K562 (cell line): ENCODE results near the gene MDC1. TPM values are rescaled to one million over a fixed set of nuclear protein-coding genes. Genes with fewer than 3 reads are reported as not detected.
A peak's percentile ranks its signal among the peaks of the same experiment; 100 is the strongest.

Experiments
- CXXC5 ChIP-seq: fragments of 250-450 bp; sonication (Bioruptor Pico); IDR thresholded peaks from 2 replicates; pipeline ENCODE4 v1.8.0; 2022; ENCODE audit warnings: inconsistent platforms, mild to moderate bottlenecking, moderate library complexity
- EGR1 ChIP-seq: fragments of 450-650 bp; conservative IDR thresholded peaks from 2 replicates; pipeline ENCODE4 v1.6.1; 2017; ENCODE audit warnings: mild to moderate bottlenecking
- GATAD2B ChIP-seq: fragments of 450-650 bp; IDR thresholded peaks from 2 replicates; pipeline ENCODE4 v1.6.1; 2017; ENCODE audit warnings: mild to moderate bottlenecking, borderline replicate concordance
- JUN ChIP-seq, 2 experiments: sonication (generic) in 1 of 2; formaldehyde crosslinking in 1 of 2; IDR thresholded peaks; 2 replicates each; pipeline versions ENCODE4 v1.6.1 to v1.8.0; 2012 to 2022; ENCODE audit warnings: borderline replicate concordance in 2 of 2, mild to moderate bottlenecking in 2 of 2, improper control_type of control experiment in 1 of 2, low read depth in 1 of 2, low read length in 1 of 2, missing genetic modification reagents in 1 of 2
- MIER1 ChIP-seq: fragments of 450-650 bp; IDR thresholded peaks from 2 replicates; pipeline ENCODE4 v1.6.1; 2016; ENCODE audit warnings: antibody characterized with exemption, mild to moderate bottlenecking, low read depth
- PHF20 ChIP-seq: fragments of 450-650 bp; IDR thresholded peaks from 2 replicates; pipeline ENCODE4 v1.6.1; 2018; ENCODE audit not compliant: partially characterized antibody
- SP1 ChIP-seq: sonication (generic); formaldehyde crosslinking; IDR thresholded peaks from 2 replicates; pipeline ENCODE4 v1.8.1; 2022; ENCODE audit warnings: mild to moderate bottlenecking, missing genetic modification reagents
- STAT5A ChIP-seq: IDR thresholded peaks from 2 replicates; pipeline ENCODE4 v1.6.1; 2012; ENCODE audit warnings: low read length, inconsistent platforms, borderline replicate concordance
- TCF3 ChIP-seq: sonication (generic); formaldehyde crosslinking; IDR thresholded peaks from 2 replicates; pipeline ENCODE4 v1.4.0; 2020; ENCODE audit warnings: mild to moderate bottlenecking, missing genetic modification reagents
- U2AF2 ChIP-seq: fragments of 200-400 bp; formaldehyde crosslinking; optimal IDR thresholded peaks from 2 replicates; pipeline ENCODE3; 2017; ENCODE audit warnings: low read depth, mild to moderate bottlenecking, low read length
- ZFX ChIP-seq: sonication (generic); formaldehyde crosslinking; IDR thresholded peaks from 2 replicates; pipeline ENCODE4 v1.8.0; 2022; ENCODE audit warnings: mild to moderate bottlenecking, missing genetic modification reagents, moderate library complexity
- ZNF197 ChIP-seq: fragments of 200-800 bp; sonication (Bioruptor generic); IDR thresholded peaks from 2 replicates; pipeline ENCODE4 v1.6.1; 2016; ENCODE audit warnings: low read depth, missing genetic modification characterization, missing compliant biosample characterization
- ZNF24 ChIP-seq: fragments of 450-650 bp; IDR thresholded peaks from 2 replicates; pipeline ENCODE4 v1.6.1; 2016
- ZNF707 ChIP-seq: fragments of 250-450 bp; sonication (Bioruptor Pico); conservative IDR thresholded peaks from 2 replicates; pipeline ENCODE4 v1.8.0; 2022; ENCODE audit warnings: inconsistent platforms, mild to moderate bottlenecking, moderate library complexity
- polyA plus RNA-seq, 8 experiments: library from polyadenylated mRNA; depleted of rRNA in 4 of 8; stranded (reverse) in 5 of 8; unstranded in 3 of 8; fragments of >200 nt; fragmentation: Nextera tagmentation in 2 of 8; fragmentation: Illumina TruSeq in 1 of 8; extraction: Ambion mirVana in 2 of 8; extraction: Trizol in 1 of 8; gene quantifications; 2 replicates each; pipeline versions ENCODE4 v1.2.1 to v1.2.3, GENCODE V29; 2011 to 2014; ENCODE audit warnings: inconsistent platforms in 1 of 8, missing spikeins in 1 of 8
- total RNA-seq, 7 experiments: library from RNA; depleted of rRNA in 6 of 7; stranded (reverse); fragments of >200 nt in 6 of 7; fragmentation: Illumina TruSeq in 2 of 7; extraction: Trizol in 2 of 7; gene quantifications; 2 replicates each; pipeline versions ENCODE4 v1.2.1 to v1.2.3, GENCODE V29; 2011 to 2021; ENCODE audit warnings: low replicate concordance in 1 of 7
- TF ChIP-seq, protein P1 (sequence below): fragments of 450-650 bp; formaldehyde crosslinking; IDR thresholded peaks from 2 replicates; pipeline ENCODE4 v1.4.0; 2020; ENCODE audit warnings: mild to moderate bottlenecking, moderate library complexity
- TF ChIP-seq, protein P2 (sequence below): sonication (generic); formaldehyde crosslinking; IDR thresholded peaks from 2 replicates; pipeline ENCODE4 v1.5.0; 2020; ENCODE audit warnings: missing genetic modification reagents
- TF ChIP-seq, protein P3 (sequence below): fragments of 450-650 bp; IDR thresholded peaks from 2 replicates; pipeline ENCODE4 v1.6.1; 2014; ENCODE audit warnings: low read depth, mild to moderate bottlenecking, moderate library complexity, borderline replicate concordance
- TF ChIP-seq, protein P4 (sequence below): fragments of 250-450 bp; sonication (Bioruptor Pico); IDR thresholded peaks from 2 replicates; pipeline ENCODE4 v1.4.0; 2020

The MDC1 gene
- total and polyA plus RNA-seq, 9 of the 15 experiments (the other 6 are each of a cell fraction or from before 2014, with no cell fraction given): 8.2 to 114 (median 20.0) TPM

DNA sequence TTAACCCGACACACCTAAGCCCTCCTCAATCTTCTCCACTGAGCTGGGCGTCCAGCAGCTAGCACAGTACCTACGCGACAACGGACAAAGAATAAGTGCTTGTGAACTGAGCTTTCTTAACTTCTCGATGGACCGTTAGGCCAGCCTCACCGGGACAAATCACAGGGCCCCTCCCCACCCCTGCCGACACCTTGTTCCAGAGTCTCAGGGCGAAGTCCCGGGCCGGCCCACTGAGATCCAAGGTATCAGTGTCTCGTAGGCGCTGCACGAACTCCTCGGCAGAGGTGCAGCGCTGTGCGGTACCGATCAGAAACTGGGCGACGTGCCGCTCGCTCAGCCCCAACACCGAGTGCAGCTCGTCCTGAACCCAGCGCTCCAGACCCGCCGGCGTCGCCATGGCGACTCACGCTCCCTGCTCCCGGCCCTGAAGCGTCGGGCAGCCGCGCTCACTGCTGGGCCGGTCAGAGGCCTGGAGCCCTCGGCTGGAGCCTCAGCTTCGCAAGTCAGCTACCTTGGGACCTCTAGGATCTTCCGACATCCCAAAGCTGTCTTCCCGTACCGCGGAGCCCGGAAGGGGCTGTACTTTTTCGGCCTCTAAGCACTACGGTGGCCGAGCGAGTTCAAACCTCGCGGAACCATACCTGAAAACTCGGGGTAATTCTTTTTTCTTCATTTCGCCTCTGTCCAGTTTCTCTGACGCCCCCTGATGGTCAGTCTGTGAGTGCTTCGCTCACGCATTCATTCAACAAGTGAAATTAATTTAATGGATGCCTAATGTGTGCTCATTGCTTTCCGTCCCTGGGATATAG lies 44.4 kb downstream of the MDC1 start, which contains the start of gene DHX16 (continued):
- TF ChIP-seq, protein P1, sequence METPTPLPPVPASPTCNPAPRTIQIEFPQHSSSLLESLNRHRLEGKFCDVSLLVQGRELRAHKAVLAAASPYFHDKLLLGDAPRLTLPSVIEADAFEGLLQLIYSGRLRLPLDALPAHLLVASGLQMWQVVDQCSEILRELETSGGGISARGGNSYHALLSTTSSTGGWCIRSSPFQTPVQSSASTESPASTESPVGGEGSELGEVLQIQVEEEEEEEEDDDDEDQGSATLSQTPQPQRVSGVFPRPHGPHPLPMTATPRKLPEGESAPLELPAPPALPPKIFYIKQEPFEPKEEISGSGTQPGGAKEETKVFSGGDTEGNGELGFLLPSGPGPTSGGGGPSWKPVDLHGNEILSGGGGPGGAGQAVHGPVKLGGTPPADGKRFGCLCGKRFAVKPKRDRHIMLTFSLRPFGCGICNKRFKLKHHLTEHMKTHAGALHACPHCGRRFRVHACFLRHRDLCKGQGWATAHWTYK (CRISPR knock-in tag): peak; percentile 82
- TF ChIP-seq PHF20 (peak; percentile 88), SP1 (CRISPR knock-in tag) (peak; percentile 90), TCF3 (CRISPR knock-in tag) (no peak; the same call in 1 of the 2 replicates), ZFX (peak; percentile 91), ZNF24 (peak; percentile 97), STAT5A (0 out of 2 replicates have a peak, but pooled peaks have one; percentile 36), MIER1 (no peak), EGR1 (no peak), CXXC5 (CRISPR knock-in tag) (peak; percentile 77), ZNF197 (CRISPR knock-in tag) (no peak), JUN (IDR thresholded peaks at IDR 0.05; ENCODE audit: borderline replicate concordance, low read depth, low read length) (peak; percentile 75; the same call in 1 of the 2 replicates), JUN (CRISPR knock-in tag; IDR thresholded peaks at IDR 0.05; ENCODE audit: borderline replicate concordance) (0 out of 2 replicates have a peak, but pooled peaks have one; percentile 90), ZNF707 (CRISPR knock-in tag) (no peak), U2AF2 (no peak), GATAD2B (no peak; the same call in 1 of the 2 replicates)
- TF ChIP-seq, protein P2, sequence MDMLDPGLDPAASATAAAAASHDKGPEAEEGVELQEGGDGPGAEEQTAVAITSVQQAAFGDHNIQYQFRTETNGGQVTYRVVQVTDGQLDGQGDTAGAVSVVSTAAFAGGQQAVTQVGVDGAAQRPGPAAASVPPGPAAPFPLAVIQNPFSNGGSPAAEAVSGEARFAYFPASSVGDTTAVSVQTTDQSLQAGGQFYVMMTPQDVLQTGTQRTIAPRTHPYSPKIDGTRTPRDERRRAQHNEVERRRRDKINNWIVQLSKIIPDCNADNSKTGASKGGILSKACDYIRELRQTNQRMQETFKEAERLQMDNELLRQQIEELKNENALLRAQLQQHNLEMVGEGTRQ (CRISPR knock-in tag): no peak
- TF ChIP-seq, protein P3, sequence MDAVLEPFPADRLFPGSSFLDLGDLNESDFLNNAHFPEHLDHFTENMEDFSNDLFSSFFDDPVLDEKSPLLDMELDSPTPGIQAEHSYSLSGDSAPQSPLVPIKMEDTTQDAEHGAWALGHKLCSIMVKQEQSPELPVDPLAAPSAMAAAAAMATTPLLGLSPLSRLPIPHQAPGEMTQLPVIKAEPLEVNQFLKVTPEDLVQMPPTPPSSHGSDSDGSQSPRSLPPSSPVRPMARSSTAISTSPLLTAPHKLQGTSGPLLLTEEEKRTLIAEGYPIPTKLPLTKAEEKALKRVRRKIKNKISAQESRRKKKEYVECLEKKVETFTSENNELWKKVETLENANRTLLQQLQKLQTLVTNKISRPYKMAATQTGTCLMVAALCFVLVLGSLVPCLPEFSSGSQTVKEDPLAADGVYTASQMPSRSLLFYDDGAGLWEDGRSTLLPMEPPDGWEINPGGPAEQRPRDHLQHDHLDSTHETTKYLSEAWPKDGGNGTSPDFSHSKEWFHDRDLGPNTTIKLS: peak; percentile 50; the same call in 1 of the 2 replicates
- TF ChIP-seq, protein P4, sequence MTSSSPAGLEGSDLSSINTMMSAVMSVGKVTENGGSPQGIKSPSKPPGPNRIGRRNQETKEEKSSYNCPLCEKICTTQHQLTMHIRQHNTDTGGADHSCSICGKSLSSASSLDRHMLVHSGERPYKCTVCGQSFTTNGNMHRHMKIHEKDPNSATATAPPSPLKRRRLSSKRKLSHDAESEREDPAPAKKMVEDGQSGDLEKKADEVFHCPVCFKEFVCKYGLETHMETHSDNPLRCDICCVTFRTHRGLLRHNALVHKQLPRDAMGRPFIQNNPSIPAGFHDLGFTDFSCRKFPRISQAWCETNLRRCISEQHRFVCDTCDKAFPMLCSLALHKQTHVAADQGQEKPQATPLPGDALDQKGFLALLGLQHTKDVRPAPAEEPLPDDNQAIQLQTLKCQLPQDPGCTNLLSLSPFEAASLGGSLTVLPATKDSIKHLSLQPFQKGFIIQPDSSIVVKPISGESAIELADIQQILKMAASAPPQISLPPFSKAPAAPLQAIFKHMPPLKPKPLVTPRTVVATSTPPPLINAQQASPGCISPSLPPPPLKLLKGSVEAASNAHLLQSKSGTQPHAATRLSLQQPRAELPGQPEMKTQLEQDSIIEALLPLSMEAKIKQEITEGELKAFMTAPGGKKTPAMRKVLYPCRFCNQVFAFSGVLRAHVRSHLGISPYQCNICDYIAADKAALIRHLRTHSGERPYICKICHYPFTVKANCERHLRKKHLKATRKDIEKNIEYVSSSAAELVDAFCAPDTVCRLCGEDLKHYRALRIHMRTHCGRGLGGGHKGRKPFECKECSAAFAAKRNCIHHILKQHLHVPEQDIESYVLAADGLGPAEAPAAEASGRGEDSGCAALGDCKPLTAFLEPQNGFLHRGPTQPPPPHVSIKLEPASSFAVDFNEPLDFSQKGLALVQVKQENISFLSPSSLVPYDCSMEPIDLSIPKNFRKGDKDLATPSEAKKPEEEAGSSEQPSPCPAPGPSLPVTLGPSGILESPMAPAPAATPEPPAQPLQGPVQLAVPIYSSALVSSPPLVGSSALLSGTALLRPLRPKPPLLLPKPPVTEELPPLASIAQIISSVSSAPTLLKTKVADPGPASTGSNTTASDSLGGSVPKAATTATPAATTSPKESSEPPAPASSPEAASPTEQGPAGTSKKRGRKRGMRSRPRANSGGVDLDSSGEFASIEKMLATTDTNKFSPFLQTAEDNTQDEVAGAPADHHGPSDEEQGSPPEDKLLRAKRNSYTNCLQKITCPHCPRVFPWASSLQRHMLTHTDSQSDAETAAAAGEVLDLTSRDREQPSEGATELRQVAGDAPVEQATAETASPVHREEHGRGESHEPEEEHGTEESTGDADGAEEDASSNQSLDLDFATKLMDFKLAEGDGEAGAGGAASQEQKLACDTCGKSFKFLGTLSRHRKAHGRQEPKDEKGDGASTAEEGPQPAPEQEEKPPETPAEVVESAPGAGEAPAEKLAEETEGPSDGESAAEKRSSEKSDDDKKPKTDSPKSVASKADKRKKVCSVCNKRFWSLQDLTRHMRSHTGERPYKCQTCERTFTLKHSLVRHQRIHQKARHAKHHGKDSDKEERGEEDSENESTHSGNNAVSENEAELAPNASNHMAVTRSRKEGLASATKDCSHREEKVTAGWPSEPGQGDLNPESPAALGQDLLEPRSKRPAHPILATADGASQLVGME: no peak
